GM12891 (cell line): ENCODE results near the gene PZP.
"Not testable (repeated sequence)": the region's sequence is repeated elsewhere in the genome, so short reads cannot be mapped to it uniquely, and the experiment has no call there.

Experiments used
- POLR2A ChIP-seq: IDR thresholded peaks from 2 replicates; pipeline ENCODE4 v1.6.1; 2011; ENCODE audit warnings: low read depth, low read length, control low read depth
- SPI1 ChIP-seq: IDR thresholded peaks from 2 replicates; pipeline ENCODE4 v1.6.1; 2011; ENCODE audit warnings: low read depth, low read length, control low read depth
- TAF1 ChIP-seq: IDR thresholded peaks from 2 replicates; pipeline ENCODE4 v1.6.1; 2011; ENCODE audit warnings: low read depth, low read length, control low read depth

DNA sequence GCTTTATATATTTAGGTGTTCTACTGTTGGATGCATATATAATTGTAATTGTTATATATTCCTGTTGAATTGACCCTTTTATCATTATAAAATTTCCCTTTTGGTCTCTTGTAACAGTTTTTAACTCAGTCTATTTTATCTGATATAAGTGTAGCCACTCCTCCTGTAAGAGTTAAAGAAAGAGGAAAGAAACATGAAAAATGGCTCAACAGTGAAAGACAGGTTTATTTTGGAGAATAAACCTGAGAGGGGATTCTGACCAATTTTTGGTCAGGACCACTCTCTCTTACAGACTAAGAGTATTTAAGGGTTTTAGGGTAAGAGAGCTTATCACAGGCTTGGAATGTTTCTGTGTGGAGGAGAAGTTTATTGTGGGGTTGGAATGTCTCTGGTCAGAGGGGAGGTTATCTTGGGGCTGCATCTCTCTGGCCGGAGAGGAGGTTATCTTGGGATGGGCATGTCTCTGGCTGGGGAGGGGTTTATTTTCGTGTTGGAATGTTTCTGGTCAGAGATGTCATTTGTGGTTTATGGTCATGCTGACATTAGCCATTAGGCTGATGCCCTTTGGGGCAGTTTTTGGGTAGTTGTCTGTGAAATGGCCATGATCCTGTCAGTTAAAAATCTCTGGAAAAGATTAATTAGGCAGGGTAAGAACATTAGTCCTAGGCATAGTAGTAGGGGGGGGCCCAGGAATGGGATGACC is 68.5 kb downstream of the PZP start:
- TF ChIP-seq SPI1, TAF1, POLR2A: not testable (repeated sequence)
